Body of pancreas (tissue), 4 donors: Measurements from ENCODE around the gene NBL1. TPM values are rescaled to one million over a fixed set of nuclear protein-coding genes. Genes with fewer than 3 reads are reported as not detected.

Source experiments
- ATAC-seq: fragments of 150-250 bp; one replicate; pipeline ENCODE4 v1.9.1; 2016
- DNase-seq, 4 donors: peaks; one replicate each; pipeline ENCODE4 v3.0.0-alpha.2; 2019
- H3K27ac ChIP-seq, 4 donors: fragments of 200-600 bp; sonication (generic); 1 replicate in 3 of 4; 2 replicates in 1 of 4; pipeline versions ENCODE4 v1.5.1 to v1.6.1; 2016 to 2019; ENCODE audit warnings: mild to moderate bottlenecking in 1 of 4, mixed read lengths in 1 of 4, moderate library complexity in 1 of 4
- H3K27me3 ChIP-seq, 2 donors: fragments of 200-600 bp; sonication (generic); one replicate each; pipeline ENCODE4 v1.6.0; 2016; ENCODE audit warnings: mild to moderate bottlenecking in 1 of 2
- H3K36me3 ChIP-seq, 2 donors: fragments of 200-600 bp; sonication (generic); replicated peaks in 1 of 2; 2 replicates each; pipeline ENCODE4 v1.5.1; 2016; ENCODE audit warnings: low read depth in 2 of 2; ENCODE audit not compliant: insufficient read depth in 1 of 2
- H3K4me1 ChIP-seq: fragments of 200-600 bp; sonication (generic); one replicate; pipeline ENCODE4 v1.6.0; 2016
- H3K4me3 ChIP-seq, 2 donors: fragments of 200-600 bp; sonication (generic); 1 replicate in 1 of 2; 2 replicates in 1 of 2; pipeline ENCODE4 v1.5.1; 2016 to 2019
- H3K9me3 ChIP-seq, 3 donors: fragments of 200-600 bp; sonication (generic); 1 replicate in 2 of 3; 2 replicates in 1 of 3; pipeline ENCODE4 v1.5.1; 2016
- POLR2A ChIP-seq, 3 donors: fragments of 450-650 bp; IDR thresholded peaks; one replicate each; pipeline ENCODE4 v1.6.1; 2016; ENCODE audit warnings: antibody characterized with exemption in 3 of 3, mild to moderate bottlenecking in 2 of 3
- WGBS, 2 donors: methylation state at CpG; one replicate each; pipeline ENCODE4 v1.1.5; 2017; 5-methylcytosine and 5-hydroxymethylcytosine counted together
- intact Hi-C: fragments of 100-400 bp; cut with DNase I; formaldehyde crosslinking; loops from one replicate; pipeline ENCODE4 v1.15.1; 2023
- total RNA-seq, 2 donors: library from RNA; depleted of rRNA; stranded (reverse); fragments of >200 nt; gene quantifications; one replicate each; pipeline ENCODE4 v1.1.0, GENCODE V29; 2016
- TF ChIP-seq, protein P1 (sequence below), 7 experiments: fragments of 450-650 bp in 4 of 7; fragments of 200-600 bp in 3 of 7; sonication (generic) in 3 of 7; IDR thresholded peaks; one replicate each; pipeline ENCODE4 v1.5.1; 2016 to 2019; ENCODE audit warnings: antibody characterized with exemption in 7 of 7

Gene NBL1
- total RNA-seq, 2 donors from 2014 or later, result 21.8 to 32.4 TPM

DNA sequence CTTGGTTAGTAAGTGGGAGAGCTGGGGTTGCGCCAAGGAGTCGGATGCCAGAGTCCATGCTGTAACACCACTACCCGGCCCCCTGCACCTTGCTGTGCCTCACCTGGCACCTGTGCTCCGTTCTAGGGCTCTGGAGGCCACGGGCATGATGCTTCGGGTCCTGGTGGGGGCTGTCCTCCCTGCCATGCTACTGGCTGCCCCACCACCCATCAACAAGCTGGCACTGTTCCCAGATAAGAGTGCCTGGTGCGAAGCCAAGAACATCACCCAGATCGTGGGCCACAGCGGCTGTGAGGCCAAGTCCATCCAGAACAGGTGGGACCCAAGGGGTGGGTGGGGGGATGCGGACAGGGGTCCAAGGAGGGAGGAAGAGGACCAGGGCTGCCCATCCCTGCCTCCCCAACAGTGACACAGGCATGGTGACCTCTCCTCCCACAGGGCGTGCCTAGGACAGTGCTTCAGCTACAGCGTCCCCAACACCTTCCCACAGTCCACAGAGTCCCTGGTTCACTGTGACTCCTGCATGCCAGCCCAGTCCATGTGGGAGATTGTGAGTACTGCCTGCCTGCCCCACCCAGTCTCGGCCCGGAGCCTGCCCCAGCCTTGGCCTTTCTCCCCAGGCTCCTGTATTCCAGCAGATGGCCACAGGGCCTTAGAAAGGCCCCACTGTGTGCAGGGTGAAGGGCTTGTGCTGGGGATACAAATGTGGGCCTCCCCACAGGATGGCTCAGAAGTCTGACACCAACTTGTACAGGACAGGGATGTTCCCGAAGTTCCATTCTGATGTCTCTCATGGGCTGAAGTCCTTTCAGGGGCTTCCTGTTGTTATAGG is 11.0 kb downstream of the NBL1 start:
- Histone ChIP-seq H3K27me3 (no peaks in the 10 kb centered on the region), H3K36me3 (no peaks in the 10 kb centered on the region), H3K4me3 (no peak overlapping the region), H3K27ac (no peak overlapping the region), H3K9me3 (no peaks in the 10 kb centered on the region), H3K4me1 (peaks cover 8% of the 10 kb centered on the region)
- TF ChIP-seq, protein P1, sequence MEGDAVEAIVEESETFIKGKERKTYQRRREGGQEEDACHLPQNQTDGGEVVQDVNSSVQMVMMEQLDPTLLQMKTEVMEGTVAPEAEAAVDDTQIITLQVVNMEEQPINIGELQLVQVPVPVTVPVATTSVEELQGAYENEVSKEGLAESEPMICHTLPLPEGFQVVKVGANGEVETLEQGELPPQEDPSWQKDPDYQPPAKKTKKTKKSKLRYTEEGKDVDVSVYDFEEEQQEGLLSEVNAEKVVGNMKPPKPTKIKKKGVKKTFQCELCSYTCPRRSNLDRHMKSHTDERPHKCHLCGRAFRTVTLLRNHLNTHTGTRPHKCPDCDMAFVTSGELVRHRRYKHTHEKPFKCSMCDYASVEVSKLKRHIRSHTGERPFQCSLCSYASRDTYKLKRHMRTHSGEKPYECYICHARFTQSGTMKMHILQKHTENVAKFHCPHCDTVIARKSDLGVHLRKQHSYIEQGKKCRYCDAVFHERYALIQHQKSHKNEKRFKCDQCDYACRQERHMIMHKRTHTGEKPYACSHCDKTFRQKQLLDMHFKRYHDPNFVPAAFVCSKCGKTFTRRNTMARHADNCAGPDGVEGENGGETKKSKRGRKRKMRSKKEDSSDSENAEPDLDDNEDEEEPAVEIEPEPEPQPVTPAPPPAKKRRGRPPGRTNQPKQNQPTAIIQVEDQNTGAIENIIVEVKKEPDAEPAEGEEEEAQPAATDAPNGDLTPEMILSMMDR (IDR thresholded peaks at IDR 0.05), result no peak
- DNase-seq, result no peak
- WGBS, 2 donors, result 43 to 70% methylated on average over 2 to 15 of the region's 15 CpGs
- intact Hi-C loops, result loop anchor here (5.0 kb wide), 2 partner anchors 263 to 313 kb away; no protein-coding TSS in a partner anchor
- ATAC-seq, result no peak

DNA sequence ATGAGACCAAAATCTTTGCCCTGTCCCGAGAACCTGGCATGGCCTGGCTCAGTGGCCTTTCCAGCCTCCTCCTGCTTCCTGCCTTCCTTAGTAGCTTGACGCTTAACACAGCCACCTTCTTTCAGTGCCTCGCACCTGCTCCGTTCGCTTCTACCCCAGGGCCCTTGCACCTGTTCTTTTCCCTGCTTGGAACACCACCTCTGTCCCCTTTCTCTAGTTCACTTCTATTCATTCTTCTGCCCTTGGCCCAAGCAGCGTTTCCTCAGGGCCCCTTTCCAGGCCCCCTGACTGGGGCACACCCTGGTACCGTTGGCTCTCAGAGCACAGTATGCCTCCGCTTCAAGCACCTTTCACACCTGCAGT is 11.6 kb downstream of the NBL1 start:
- intact Hi-C loops, result no loop called here
- no peak for DNase-seq
- H3K4me3 ChIP-seq, result no peak overlapping the region
- ATAC-seq, result no peak
- H3K27ac ChIP-seq, result no peak overlapping the region
- no peaks in the 10 kb centered on the region for H3K36me3 ChIP-seq
- peaks cover 6% of the 10 kb centered on the region for H3K4me1 ChIP-seq
- no peaks in the 10 kb centered on the region for H3K9me3 ChIP-seq
- 78 to 80% methylated on average over 8 of the region's 8 CpGs for WGBS, 2 donors
- no peak for TF ChIP-seq POLR2A (IDR thresholded peaks at IDR 0.05)
- TF ChIP-seq, protein P1 (IDR thresholded peaks at IDR 0.05), result no peak
- no peaks in the 10 kb centered on the region for H3K27me3 ChIP-seq

DNA sequence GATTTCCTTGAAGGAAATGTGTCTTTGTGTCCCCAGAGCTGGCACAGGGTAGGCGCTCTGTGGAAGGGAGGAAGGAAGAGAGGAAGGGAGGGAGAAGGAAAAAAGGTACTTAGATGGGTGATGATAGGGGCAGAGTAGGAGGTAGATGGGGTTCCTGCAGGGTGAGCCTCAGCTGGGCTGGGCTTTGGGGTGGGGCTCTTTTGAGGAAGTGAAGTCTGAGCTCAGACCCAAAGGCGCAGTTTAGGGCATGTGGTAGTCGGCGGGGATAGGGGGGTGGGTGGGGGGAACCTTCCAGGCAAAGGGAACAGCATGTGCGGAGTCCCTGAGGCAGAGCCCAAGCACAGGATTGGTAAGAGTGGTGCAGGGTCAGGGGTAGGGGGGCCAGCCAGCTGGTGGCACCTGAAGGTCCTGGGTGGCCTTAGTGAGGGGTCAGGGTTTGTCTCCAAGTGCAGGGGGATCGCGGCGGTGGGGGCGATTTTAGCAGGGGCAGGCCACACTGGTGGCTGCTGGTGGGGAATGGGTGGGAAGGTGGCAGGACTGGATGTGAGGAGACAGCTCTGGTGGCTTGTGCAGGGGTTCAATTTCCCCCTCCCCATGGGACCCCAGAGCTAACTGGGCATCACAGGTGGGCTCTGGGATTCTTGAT is 12.1 kb downstream of the NBL1 start:
- Histone ChIP-seq H3K27ac (no peak overlapping the region), H3K4me1 (peaks cover under 1% of the 10 kb centered on the region), H3K27me3 (no peaks in the 10 kb centered on the region), H3K36me3 (no peaks in the 10 kb centered on the region), H3K4me3 (no peak overlapping the region), H3K9me3 (no peaks in the 10 kb centered on the region)
- TF ChIP-seq POLR2A (IDR thresholded peaks at IDR 0.05), result no peak
- TF ChIP-seq, protein P1 (IDR thresholded peaks at IDR 0.05), result no peak
- DNase-seq (no peak), ATAC-seq (no peak)
- WGBS, 2 donors, result 88% methylated on average over 9 of the region's 9 CpGs
- intact Hi-C loops, result no loop called here

DNA sequence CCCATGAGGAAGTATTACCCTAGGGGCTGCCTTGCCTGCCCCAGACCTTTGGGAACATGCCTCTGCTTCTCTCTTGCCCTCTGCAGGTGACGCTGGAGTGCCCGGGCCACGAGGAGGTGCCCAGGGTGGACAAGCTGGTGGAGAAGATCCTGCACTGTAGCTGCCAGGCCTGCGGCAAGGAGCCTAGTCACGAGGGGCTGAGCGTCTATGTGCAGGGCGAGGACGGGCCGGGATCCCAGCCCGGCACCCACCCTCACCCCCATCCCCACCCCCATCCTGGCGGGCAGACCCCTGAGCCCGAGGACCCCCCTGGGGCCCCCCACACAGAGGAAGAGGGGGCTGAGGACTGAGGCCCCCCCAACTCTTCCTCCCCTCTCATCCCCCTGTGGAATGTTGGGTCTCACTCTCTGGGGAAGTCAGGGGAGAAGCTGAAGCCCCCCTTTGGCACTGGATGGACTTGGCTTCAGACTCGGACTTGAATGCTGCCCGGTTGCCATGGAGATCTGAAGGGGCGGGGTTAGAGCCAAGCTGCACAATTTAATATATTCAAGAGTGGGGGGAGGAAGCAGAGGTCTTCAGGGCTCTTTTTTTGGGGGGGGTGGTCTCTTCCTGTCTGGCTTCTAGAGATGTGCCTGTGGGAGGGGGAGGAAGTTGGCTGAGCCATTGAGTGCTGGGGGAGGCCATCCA is 12.8 kb downstream of the NBL1 start:
- no peaks in the 10 kb centered on the region for H3K4me1 ChIP-seq
- TF ChIP-seq, protein P1 (IDR thresholded peaks at IDR 0.05), result no peak
- no peak for TF ChIP-seq POLR2A (IDR thresholded peaks at IDR 0.05)
- no peaks in the 10 kb centered on the region for H3K9me3 ChIP-seq
- H3K27ac ChIP-seq, result no peak overlapping the region
- intact Hi-C loops, result no loop called here
- WGBS, 2 donors, result 66 to 70% methylated on average over 10 to 12 of the region's 15 CpGs
- ATAC-seq (no peak), DNase-seq (no peak)
- H3K4me3 ChIP-seq, result no peak overlapping the region
- H3K36me3 ChIP-seq, result no peaks in the 10 kb centered on the region
- no peaks in the 10 kb centered on the region for H3K27me3 ChIP-seq
